GM12872 (cell line): Measurements from ENCODE around the gene KLHL42.
A peak's percentile ranks its signal among the peaks of the same experiment; 100 is the strongest.

Experiments used
- TF ChIP-seq, protein P1 (sequence below): IDR thresholded peaks from 3 replicates; pipeline ENCODE4 v1.5.1; 2011; ENCODE audit warnings: low read depth, mild to moderate bottlenecking, low read length, moderate library complexity; ENCODE audit not compliant: insufficient read depth

The KLHL42 gene

DNA sequence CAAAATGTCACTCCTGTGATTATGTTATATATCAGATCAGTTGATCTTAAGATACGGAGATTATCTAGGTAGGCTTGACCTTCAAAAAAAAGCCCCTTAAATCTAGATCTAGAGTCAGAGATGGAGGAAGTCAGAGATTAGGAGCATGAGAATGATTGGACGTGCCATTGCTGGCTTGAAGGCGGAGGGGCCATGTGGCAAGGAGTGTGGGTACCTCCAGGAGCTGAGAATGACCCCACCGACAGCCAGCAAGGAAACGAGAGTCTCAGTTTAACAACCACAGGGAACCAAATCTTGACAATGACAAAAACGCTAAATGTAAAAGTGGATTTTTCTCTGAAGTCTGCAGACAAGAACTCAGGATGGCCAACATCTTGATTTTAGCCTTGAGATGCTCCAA, 32.5 kb downstream of the KLHL42 start:
- TF ChIP-seq, protein P1, sequence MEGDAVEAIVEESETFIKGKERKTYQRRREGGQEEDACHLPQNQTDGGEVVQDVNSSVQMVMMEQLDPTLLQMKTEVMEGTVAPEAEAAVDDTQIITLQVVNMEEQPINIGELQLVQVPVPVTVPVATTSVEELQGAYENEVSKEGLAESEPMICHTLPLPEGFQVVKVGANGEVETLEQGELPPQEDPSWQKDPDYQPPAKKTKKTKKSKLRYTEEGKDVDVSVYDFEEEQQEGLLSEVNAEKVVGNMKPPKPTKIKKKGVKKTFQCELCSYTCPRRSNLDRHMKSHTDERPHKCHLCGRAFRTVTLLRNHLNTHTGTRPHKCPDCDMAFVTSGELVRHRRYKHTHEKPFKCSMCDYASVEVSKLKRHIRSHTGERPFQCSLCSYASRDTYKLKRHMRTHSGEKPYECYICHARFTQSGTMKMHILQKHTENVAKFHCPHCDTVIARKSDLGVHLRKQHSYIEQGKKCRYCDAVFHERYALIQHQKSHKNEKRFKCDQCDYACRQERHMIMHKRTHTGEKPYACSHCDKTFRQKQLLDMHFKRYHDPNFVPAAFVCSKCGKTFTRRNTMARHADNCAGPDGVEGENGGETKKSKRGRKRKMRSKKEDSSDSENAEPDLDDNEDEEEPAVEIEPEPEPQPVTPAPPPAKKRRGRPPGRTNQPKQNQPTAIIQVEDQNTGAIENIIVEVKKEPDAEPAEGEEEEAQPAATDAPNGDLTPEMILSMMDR, result no peak

DNA sequence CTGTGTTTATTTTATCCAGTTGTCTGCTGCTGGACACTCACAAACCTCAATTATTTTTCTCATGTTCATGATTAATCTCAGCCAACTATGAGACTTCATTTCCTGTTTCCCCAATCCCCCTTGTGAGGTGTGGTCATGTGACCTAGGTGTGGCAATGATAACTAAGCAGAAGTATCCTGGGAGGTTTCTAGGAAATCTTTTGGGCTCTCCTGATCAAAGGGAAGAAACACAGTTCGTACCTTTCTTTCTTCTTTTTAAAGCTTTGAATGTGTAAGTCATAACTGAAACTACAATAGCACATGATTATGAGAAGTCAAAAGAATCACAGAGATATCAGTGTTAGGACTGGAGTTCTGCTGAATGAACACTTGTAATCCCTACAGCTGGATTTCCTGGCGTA, 34.4 kb downstream of the KLHL42 start:
- TF ChIP-seq, protein P1, result no peak

DNA sequence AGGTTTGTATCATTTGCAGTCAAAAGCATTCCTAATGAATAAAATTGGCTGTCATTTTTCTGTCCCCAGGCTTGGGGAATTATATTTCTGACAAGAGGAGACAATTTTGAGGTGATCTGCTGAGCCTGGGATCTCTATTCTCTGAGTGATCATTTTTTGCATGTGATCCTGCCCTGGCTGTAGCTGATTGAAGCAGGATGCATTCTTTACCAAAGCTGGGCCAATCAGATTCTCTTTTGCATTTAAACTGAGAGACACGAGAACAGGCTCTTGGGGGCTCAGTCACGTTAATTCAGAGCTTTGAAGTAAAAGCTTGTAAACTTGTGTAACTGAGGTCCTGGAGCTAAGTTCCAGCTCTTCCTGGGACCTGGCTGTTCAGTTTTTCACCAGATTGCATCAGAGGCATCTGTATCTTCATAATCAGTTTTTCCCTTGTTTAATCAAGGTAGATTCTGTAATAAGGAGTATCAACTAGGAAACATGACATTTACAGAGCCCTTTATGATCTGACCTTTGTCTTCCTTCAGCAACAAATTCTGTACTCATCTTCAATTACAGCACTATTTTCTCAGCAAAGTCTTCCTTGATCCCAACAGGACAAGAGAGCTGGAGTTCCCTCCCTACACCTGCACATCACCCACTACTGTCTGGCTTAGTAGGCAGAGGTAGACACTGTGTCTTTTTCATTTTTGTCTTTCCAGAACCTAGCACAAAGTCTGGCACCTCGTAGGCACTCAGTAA, 35.0 kb downstream of the KLHL42 start:
- TF ChIP-seq, protein P1, result no peak

DNA sequence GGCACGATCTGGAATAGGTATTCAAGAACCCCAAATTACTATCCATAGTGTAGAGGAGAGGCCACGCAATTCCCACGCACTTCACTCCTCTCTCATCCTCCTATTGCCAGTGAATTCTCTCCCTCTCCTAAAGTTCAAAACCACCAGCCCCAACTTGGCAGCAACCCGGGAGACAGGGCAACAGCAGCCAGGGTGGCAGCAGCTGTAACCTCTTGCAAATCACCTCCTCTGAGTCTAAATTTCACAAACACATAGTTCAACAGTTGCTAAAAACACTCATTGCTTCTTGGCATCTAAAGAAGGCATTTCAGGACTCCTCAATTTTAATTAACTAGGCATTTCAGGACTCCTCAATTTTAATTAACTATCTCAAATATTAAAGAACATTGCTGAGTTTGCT, 37.7 kb downstream of the KLHL42 start:
- TF ChIP-seq, protein P1, result no peak

DNA sequence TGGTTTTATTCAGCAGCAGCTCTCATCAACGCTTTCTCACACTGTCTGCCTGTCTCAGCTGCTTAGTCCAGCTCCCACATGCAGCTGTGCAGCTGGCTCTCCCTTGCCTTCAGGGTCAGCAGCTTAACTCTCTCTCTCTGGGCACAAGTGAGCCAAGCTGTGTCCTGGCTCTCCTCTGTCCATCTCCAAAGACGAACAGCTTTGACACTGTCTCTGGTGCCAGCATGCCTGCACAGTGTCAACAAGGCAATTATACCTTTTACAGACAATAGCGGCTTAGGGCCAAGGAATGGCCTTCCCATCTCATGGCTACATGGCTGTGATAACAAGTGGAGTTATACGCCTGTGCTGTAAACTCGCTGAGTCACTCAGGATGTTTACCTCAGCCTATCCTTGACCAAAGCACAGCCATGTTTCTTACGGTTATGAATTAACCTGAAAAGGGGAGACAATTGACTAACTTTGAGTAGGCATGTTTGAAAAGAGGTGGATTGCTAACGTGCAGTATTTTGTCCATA, 38.4 kb downstream of the KLHL42 start:
- TF ChIP-seq, protein P1, result no peak

DNA sequence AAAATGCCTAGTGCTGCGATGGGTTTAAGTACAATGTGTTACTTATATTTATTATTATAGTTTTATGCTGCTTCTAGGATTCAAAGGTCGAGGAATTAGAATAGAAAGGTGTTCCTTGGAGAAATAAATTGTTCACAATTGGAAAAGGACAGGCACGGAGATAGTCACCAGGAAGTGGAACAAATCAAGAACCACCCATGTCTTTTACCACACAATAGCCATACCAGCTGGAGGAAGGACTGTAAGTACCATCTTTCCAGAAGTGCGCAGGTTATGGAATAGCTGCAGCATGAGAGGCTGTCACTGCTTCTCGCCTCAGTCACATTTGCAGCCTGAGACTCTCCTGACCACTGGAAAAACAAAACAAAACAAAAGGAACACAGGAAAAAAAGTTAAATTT, 40.5 kb downstream of the KLHL42 start:
- TF ChIP-seq, protein P1, result no peak

DNA sequence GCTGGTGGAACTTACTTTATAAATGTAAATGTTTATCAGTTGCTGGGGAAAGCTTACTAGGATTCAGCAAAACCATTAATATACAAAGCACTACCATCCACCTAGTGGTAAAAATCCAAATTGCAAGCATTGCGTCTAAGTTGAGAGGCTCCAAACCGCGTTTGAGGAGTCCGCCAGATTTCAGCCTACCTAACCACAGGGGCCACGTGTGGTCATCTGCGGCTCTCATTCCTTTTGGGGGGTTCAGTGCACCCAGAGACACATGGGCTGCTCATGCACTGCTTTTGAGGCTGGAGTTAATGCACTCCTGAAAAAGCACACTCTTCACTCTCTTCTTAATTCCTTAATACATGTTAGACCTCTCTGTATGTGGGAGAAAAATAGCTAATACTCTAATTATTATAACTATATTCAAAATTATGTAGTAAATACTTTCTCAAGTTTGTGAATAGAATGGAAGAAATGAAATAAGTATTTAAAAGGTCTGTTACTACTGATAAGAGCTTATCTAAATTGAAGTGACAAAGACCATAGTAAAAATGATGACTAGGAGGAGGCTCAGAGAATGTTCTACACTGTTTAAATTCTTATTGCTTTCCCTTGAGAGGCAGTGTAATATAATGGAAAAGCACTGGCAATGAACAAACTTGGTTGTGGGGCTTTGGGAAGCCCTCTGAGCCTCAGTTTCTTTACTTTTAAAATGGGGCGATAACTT, 41.4 kb downstream of the KLHL42 start:
- TF ChIP-seq, protein P1, result peak; percentile 78
